ENCODE measurements around the gene MAP3K2. TPM values are rescaled to one million over a fixed set of nuclear protein-coding genes. Genes with fewer than 3 reads are reported as not detected.

MAP3K2 gene
- total and polyA plus RNA-seq, 10 of the 15 experiments (the other 5 are each of a cell fraction or from before 2014, with no cell fraction given) = 2.7 to 39.6 (median 16.1) TPM

DNA sequence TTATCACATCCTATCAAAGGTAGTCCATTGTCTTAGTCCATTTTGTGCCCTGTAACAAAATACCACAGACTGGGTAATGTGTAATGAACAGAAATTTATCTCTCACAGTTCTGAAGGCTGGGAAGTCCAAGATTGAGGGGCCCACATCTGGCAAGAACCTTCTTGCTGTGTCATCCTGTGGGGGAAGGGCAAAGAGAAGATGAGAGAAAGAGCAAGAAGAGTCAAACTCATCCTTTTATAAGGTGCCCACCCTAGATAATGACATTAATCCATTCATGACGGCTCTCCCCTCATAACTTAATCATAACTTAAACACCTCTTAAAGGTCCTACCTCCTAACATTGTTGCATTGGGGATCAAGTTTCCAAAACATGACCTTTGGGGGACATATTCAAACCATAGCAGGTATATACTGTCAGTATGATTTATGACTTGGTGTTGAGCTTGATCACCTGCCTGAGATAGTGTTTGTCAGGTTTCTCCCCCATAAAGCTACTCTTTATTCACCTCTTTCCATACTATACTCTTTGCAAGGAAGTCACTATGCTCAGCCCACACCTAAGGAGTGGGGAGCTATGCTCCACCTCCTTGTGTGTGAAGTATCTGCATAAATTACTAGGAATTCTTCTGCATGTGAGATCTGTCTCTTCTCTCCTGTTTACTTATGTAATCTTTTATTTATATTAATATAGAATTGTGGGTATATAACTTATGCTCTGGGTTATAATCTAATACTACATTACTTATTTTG lies 5.2 kb upstream of the MAP3K2 start (continued):
- TF ChIP-seq, protein P1, sequence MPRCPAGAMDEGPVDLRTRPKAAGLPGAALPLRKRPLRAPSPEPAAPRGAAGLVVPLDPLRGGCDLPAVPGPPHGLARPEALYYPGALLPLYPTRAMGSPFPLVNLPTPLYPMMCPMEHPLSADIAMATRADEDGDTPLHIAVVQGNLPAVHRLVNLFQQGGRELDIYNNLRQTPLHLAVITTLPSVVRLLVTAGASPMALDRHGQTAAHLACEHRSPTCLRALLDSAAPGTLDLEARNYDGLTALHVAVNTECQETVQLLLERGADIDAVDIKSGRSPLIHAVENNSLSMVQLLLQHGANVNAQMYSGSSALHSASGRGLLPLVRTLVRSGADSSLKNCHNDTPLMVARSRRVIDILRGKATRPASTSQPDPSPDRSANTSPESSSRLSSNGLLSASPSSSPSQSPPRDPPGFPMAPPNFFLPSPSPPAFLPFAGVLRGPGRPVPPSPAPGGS (IDR thresholded peaks at IDR 0.05; ENCODE audit: borderline replicate concordance, insufficient read depth, low read depth, low read length, poor library complexity, severe bottlenecking) = no peak
- TF ChIP-seq, protein P2, sequence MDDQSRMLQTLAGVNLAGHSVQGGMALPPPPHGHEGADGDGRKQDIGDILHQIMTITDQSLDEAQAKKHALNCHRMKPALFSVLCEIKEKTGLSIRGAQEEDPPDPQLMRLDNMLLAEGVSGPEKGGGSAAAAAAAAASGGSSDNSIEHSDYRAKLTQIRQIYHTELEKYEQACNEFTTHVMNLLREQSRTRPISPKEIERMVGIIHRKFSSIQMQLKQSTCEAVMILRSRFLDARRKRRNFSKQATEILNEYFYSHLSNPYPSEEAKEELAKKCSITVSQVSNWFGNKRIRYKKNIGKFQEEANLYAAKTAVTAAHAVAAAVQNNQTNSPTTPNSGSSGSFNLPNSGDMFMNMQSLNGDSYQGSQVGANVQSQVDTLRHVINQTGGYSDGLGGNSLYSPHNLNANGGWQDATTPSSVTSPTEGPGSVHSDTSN (IDR thresholded peaks at IDR 0.05; ENCODE audit: insufficient replicate concordance, low read depth, low read length) = no peak
- no peak for TF ChIP-seq TCF12 (IDR thresholded peaks at IDR 0.05; ENCODE audit: low read depth, low read length)

DNA sequence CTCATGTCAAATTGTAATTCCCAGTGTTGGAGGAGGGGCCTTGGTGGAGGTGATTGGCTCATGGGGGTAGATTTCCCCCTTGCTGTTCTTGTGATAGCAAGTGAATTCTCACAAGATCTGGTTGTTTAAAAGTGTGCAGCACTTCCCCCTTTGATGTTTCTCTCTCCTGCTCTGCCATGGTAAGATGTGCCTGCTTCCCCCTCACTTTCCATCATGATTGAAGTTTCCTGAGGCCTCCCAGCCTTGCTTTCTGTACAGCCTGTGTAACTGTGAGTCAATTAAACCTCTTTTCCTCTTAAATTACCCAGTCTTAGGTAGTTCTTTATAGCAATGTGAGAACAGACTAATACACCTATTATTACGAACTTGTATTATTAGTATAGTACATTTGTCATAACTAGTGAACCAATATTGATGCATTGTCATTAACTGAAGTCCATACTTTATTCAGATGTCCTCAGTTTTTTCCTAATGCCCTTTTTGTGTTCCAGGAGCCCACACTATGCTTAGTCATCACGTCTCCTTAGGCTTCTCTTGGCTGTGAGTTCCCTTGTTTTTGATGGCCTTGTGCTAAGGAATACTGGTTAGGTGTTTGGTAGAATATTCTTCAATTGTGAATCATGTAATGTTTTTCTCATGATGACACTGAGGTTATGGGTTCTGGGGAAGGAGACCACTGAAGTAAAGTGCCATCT lies 4.5 kb upstream of the MAP3K2 start:
- Histone ChIP-seq H3K27me3 (replicated peaks in 1 of 2; ENCODE audit: control insufficient read depth in 2 of 2, insufficient read depth in 2 of 2, low read length in 1 of 2) (no peaks in the 10 kb centered on the region), H4K20me1 (ENCODE audit: control insufficient read depth, insufficient read depth) (no peaks in the 10 kb centered on the region), H2AFZ (ENCODE audit: control insufficient read depth, low read depth, low read length) (no peak overlapping the region), H3K79me2 (ENCODE audit: control insufficient read depth, insufficient read depth, low read length) (peaks cover 4% of the 10 kb centered on the region), H3K27ac (ENCODE audit: control insufficient read depth, insufficient read depth) (no peak overlapping the region), H3K4me2 (ENCODE audit: control insufficient read depth, insufficient read depth) (no peak overlapping the region), H3K36me3 (ENCODE audit: control insufficient read depth in 2 of 2, insufficient read depth in 2 of 2, low read length in 1 of 2) (no peaks in the 10 kb centered on the region), H3K9me3 (replicated peaks; ENCODE audit: control insufficient read depth, insufficient read depth, low read length) (no peaks in the 10 kb centered on the region), H3K4me3 (no peak overlapping the region), H3K4me1 (ENCODE audit: control insufficient read depth, insufficient read depth, low read length) (peaks cover 21% of the 10 kb centered on the region), H3K9ac (ENCODE audit: control insufficient read depth, insufficient read depth, low read length) (no peak overlapping the region)
- CTCF ChIA-PET = no interaction called here
- ATAC-seq (no peak), DNase-seq (ENCODE audit: low read depth, low spot score) (no peak), FAIRE-seq (peak; percentile 31)
- SMC1A ChIA-PET (ENCODE audit: uncharacterized antibody, unreplicated experiment) = no interaction called here
- POLR2A ChIA-PET = no interaction called here
- intact Hi-C loops (cut with micrococcal nuclease; ENCODE audit: unreplicated experiment) = no loop called here
- no TSS peak for BruUV-seq (replicated peaks)
- in situ Hi-C loops (cut with MboI) = loop anchor here (25.0 kb wide), 1 partner anchor 730 kb away; the partner anchor contains the start of gene GYPC
- 95% methylated on average over 2 of the region's 2 CpGs for WGBS (ENCODE audit: insufficient coverage, insufficient replicate concordance, low lambda C conversion rate, missing lambda C conversion rate)
- RAD21 ChIA-PET (ENCODE audit: unreplicated experiment) = no interaction called here
- TF ChIP-seq ZBED1 (IDR thresholded peaks at IDR 0.05; ENCODE audit: borderline replicate concordance) (no peak), EZH2 (IDR thresholded peaks at IDR 0.05; ENCODE audit: borderline replicate concordance, control insufficient read depth, low read depth, low read length) (no peak), ZZZ3 (IDR thresholded peaks at IDR 0.05; ENCODE audit: control insufficient read depth, insufficient read length, low read depth) (no peak), TCF7 (IDR thresholded peaks at IDR 0.05; ENCODE audit: borderline replicate concordance) (no peak), RBBP5 (conservative IDR thresholded peaks at IDR 0.05) (no peak), NR2F1 (conservative IDR thresholded peaks at IDR 0.05) (no peak), SMAD5 (IDR thresholded peaks at IDR 0.05; ENCODE audit: low read depth) (no peak), NFYB (IDR thresholded peaks at IDR 0.05; ENCODE audit: insufficient read depth, low read depth, low read length) (no peak), ZNF217 (IDR thresholded peaks at IDR 0.05) (no peak)
- TF ChIP-seq, protein P3, sequence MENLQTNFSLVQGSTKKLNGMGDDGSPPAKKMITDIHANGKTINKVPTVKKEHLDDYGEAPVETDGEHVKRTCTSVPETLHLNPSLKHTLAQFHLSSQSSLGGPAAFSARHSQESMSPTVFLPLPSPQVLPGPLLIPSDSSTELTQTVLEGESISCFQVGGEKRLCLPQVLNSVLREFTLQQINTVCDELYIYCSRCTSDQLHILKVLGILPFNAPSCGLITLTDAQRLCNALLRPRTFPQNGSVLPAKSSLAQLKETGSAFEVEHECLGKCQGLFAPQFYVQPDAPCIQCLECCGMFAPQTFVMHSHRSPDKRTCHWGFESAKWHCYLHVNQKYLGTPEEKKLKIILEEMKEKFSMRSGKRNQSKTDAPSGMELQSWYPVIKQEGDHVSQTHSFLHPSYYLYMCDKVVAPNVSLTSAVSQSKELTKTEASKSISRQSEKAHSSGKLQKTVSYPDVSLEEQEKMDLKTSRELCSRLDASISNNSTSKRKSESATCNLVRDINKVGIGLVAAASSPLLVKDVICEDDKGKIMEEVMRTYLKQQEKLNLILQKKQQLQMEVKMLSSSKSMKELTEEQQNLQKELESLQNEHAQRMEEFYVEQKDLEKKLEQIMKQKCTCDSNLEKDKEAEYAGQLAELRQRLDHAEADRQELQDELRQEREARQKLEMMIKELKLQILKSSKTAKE (IDR thresholded peaks at IDR 0.05; ENCODE audit: low read depth, poor library complexity, severe bottlenecking) = no peak
- TF ChIP-seq, protein P4, sequence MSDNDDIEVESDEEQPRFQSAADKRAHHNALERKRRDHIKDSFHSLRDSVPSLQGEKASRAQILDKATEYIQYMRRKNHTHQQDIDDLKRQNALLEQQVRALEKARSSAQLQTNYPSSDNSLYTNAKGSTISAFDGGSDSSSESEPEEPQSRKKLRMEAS (IDR thresholded peaks at IDR 0.05; ENCODE audit: low read depth, low read length) = no peak
